CD4-positive, alpha-beta T cell treated with Interleukin-17A for 1 hour (primary cell): ENCODE measurements around the gene THSD7B.

Source experiments
- DNase-seq: peaks from one replicate; pipeline ENCODE4 v3.0.0-alpha.2; 2020

Gene THSD7B

GRCh38 chr2:137208431-137208891, 443.1 kb downstream of the THSD7B start:
- no peak for DNase-seq

DNA sequence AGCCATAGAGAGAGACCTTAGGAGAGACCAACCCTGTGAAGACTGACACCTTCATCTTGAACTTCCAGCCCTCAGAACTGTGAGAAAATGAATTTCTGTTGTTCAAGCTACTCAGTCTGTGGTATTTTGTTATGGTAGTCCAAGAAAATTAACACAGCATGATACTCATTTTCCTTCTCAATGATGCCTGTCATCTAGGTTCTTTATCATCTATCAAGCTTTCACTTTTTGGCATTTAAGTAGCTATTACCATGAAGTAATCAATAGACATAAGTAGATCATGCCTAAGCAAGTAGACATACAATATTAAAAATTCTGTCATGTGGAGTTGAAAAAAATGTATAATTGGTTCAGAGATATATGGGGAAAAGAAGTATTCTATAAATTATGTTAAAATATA, 444.7 kb downstream of the THSD7B start:
- no peak for DNase-seq

GRCh38 chr2:137211761-137212160, 446.4 kb downstream of the THSD7B start:
- DNase-seq: no peak

- DNase-seq: no peak
Measured at GRCh38 chr2:137220438-137220993, 455.2 kb downstream of the THSD7B start.

- no peak for DNase-seq
Measured at GRCh38 chr2:137221797-137222492, 456.6 kb downstream of the THSD7B start.

- DNase-seq: no peak
Measured at GRCh38 chr2:137223722-137224121, 458.4 kb downstream of the THSD7B start.

DNA sequence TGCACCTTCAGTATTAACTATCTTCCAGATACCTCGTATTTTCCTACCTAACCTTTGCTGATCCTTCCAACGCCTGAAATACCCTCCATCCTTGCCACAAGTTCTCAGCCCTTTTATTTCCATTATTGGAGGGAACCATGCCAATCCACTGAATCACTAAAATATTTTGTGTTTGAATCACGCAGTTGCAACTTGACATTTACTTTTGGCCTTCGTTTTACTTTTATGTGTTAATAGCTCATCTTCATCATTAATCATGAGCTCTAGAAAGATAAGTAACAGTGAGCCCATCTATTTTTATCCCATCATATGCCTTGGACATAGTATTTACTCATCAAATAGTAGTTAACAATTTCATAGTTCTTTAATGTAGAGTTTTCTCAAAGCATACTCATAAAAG, 463.2 kb downstream of the THSD7B start:
- DNase-seq: no peak

- no peak for DNase-seq
Measured at GRCh38 chr2:137229834-137230233, 464.5 kb downstream of the THSD7B start.

DNA sequence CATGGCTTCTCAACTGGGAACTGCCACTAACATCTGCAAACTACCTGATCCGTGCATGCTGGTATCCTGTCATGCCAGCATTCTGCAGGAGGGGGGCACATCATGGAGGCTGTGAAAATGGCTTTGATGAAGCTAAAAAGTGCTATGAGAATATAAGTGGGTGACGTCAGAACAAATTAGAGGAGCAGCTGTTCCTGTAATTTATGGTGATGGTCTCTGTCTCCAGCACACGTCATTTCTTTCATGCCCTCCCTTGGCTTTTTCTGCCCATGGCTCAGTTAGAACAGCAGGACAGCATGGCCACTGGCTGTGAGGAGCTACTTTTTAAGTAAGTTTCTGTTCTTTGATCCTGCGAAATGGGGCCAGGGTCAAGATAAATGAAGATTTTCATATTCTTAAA, 466.3 kb downstream of the THSD7B start:
- no peak for DNase-seq

DNA sequence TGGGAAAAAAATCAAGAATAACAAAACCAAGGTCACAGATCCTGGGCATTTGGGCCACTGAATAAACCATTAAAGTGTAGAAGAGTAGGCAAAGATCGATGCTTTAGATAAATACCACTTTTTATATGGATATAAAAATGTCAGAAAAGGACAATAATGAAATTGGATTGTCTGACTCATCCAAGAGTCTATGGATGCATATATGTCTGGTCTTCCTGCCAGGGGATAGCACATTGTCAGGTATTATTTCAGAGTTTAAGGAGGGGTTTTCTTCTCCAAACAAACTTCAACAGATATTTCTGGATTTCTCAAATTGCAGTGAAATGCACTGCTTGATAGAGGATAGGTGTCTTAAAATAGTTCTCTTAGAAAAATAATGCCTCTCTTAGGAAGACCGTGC, 466.7 kb downstream of the THSD7B start:
- DNase-seq: no peak

DNA sequence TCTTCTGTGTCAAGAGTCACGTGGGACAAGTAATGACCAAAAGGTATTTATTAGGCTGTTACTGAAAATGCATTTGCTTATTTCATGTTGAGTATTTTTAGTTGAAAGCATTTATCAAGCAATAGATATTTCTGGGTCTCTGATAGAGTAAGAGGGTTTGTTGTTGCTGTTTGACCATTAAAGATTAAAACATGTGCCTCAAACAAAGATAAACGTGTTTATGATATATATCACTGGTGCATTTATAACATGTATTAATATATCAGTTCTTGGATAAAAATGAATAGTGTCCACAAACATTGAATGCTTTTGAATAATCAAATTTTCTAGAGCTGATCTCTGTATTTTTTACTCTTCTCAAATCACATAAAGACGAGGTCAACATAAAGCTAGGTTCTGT, 467.7 kb downstream of the THSD7B start:
- DNase-seq: no peak

DNA sequence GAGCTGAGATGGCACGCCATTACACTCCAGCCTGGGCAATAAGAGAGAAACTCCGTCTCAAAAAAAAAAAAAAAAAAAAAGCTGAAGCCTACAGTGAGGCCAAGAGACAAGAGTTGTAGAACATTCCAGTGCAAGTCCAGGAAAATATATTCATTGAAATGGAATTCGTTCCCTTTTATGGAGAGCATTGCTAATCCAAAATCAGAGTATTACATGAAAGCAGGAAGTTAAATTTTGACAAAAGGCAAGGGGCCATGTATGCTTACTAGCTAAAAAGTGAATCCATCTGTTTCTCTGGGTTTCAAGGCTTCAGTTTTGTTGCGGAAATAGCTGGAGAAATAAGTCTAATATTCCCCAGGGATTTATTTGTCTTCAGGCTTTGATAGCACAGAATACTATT, 471.7 kb downstream of the THSD7B start:
- no peak for DNase-seq

DNA sequence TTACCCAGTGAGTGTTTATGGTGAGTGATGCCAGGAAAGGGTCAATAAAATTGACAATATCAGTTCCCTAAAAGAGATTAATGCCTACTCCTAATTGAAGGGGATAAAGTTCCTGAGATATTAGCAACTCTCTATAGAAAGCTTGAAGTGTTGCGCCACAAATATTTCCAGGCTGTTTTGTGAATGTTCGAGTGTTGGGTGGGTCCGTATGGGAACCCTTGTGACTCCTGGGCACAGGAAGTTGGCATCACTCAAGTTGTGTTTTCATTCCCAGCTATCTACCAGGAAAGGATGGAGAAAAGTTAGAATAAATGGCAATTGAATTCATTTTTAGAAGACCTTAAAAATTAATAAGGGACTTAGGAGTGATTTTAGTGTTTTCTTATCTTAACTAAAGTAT, 472.7 kb downstream of the THSD7B start:
- no peak for DNase-seq

- DNase-seq: no peak
Measured at GRCh38 chr2:137249463-137250130, 484.3 kb downstream of the THSD7B start.

GRCh38 chr2:137250401-137250800, 485.1 kb downstream of the THSD7B start:
- no peak for DNase-seq

DNA sequence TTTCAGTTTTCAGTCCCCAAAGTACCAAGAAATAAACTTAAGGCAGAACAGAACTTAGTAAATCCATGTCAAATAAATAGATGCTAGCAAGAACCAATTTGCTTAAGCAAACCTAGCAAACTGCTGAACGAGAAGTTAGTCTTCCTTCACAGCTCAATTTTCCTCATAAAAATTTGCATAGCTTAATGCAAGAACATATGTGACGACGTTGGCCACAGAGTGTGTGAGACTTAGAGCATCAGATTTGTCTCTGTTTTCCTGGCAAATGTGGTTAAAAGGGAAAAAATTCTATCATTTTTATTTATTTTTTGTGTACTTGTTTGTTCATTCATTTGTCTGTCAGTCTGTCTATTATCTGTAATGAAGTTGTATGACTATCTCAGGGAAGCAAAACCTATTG, 485.7 kb downstream of the THSD7B start:
- DNase-seq: no peak

DNA sequence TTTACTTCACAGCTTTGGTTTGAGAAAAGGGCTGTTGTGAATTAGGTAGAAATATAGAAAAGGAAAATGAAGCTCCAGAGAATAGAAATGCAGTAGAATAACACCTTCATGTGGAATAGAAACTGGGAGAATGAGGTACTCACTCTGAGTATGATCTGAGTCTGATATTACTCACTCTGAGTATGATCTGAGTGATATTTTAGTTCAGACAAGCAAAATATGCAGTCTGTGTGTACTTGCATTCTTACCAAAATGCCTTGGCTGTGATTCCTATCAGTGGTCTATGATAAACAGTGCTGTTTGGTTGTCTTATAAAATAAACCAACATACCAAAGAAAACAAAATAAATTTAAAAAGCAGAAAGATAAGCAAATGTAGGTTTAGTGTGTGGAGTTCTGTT, 487.6 kb downstream of the THSD7B start:
- DNase-seq: no peak

DNA sequence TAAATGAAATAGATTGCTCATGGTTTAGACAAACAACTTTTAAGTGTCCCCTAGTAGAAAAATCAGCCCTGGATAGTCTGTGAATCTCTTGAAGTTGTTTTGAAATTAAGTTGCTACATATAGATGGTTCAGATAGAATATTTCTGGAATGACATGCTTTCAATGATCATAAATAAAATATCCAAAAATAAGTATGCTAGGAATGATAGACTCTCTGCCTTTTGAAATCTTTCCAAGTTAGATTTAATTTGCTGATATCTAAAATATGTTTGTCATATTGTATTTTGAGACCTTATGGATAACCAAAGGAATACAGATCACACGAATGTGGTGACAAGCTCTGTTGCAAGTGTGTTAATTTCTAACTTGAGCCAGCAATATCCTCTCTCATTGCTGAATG, 488.7 kb downstream of the THSD7B start:
- no peak for DNase-seq

- DNase-seq: no peak
Measured at GRCh38 chr2:137255345-137255744, 490.0 kb downstream of the THSD7B start.

- no peak for DNase-seq
Measured at GRCh38 chr2:137255990-137256389, 490.6 kb downstream of the THSD7B start.

GRCh38 chr2:137261881-137262585, 496.7 kb downstream of the THSD7B start:
- no peak for DNase-seq

DNA sequence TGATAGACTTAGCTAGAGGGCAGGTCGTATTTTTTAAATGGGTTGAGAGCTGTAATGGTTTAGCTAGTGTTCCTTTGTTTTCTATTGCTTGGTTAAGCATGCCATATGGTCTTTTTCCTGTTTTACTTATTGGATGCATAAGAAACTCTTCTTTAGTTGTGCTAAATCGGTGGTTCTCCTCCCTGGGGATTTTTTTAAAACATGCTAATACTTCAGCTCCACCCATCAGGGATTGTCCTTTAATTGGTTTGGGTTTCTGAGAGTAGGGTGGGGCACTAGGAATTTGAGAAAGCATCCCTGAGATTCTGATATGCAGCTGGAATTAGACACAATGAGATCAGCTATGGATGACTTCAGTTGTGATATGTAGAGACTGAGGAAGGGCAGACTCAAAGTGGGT, 497.2 kb downstream of the THSD7B start:
- no peak for DNase-seq

DNA sequence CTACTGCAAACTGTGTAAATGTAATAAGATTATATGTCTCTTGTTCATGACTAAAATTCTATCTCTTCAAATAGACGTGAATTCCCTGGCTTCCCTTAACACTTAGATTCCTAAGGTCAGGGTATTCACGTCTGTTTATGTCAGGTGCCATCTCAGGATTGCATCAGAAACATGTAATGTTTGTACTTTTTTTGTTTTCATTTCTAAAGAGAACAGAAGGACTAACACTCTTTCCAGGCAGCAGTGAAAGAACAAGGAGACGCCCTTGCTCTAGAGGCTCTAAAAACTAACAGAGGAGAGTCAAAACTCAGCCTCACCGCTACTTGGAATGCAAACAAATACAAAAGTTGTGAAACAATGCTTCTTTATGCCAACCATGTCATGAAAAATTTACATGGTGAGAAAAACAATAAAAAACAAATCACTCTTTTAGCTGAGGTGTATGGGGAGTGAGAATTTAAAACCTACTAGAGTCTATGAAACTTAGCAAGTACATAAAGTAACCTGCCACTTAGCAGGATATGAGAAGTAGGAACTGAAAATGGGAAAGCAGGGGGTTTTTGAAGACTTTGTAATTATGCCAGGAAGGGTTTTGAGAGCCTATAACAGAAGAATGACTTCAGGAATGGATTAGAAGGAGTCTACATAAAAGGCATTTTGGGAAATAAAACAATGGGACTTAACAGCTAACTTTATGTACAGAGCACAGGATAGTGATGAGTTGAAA, 522.7 kb downstream of the THSD7B start:
- DNase-seq: no peak
